Esophagus squamous epithelium (tissue), 4 donors: ENCODE data around the gene PAX3.

Experiments
- POLR2A ChIP-seq, 4 donors: fragments of 450-650 bp; IDR thresholded peaks; one replicate each; pipeline ENCODE4 v1.6.1; 2017; ENCODE audit warnings: antibody characterized with exemption in 4 of 4, mild to moderate bottlenecking in 4 of 4, moderate library complexity in 3 of 4
- TF ChIP-seq, protein P1 (sequence below), 6 experiments: fragments of 450-650 bp in 4 of 6; fragments of 200-600 bp in 2 of 6; sonication (generic) in 2 of 6; IDR thresholded peaks; one replicate each; pipeline ENCODE4 v1.5.1; 2016 to 2019; ENCODE audit warnings: antibody characterized with exemption in 6 of 6, mild to moderate bottlenecking in 4 of 6, moderate library complexity in 4 of 6

DNA sequence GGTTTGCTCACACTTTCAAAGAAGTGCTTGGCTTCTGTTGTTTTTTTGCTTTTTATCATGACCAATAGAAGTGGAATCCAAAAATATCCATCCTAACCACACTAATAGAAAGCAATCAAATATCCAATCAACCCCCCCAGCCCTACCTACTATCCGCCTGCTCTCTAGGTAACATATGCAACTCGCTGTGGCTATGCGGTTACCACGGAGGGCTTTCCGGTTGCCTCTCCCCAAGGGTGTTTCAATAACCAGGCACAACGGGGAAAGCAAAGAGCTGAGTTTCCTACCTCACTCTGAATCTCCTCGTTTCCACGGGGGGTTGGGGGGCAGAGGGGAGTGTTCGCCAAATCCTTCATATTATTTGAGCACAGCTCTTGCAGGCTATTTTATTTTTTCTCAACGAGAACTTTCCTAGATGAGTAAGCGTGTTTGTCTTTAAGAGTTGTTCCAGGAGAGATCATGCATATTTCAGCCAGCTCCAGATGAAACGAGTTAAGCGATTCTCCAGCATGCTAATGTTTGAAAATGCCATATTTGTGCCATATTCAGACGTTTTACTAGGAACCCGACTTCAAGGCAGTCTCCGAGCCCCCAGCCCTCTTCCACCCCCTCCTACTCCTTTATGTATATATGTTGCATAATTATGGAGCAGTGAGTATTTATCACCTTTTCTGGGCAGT is 30.3 kb downstream of the PAX3 start:
- TF ChIP-seq, protein P1, sequence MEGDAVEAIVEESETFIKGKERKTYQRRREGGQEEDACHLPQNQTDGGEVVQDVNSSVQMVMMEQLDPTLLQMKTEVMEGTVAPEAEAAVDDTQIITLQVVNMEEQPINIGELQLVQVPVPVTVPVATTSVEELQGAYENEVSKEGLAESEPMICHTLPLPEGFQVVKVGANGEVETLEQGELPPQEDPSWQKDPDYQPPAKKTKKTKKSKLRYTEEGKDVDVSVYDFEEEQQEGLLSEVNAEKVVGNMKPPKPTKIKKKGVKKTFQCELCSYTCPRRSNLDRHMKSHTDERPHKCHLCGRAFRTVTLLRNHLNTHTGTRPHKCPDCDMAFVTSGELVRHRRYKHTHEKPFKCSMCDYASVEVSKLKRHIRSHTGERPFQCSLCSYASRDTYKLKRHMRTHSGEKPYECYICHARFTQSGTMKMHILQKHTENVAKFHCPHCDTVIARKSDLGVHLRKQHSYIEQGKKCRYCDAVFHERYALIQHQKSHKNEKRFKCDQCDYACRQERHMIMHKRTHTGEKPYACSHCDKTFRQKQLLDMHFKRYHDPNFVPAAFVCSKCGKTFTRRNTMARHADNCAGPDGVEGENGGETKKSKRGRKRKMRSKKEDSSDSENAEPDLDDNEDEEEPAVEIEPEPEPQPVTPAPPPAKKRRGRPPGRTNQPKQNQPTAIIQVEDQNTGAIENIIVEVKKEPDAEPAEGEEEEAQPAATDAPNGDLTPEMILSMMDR (IDR thresholded peaks at IDR 0.05), result no peak
- no peak for TF ChIP-seq POLR2A (IDR thresholded peaks at IDR 0.05)
